GM12865 (cell line): Measurements from ENCODE around the gene DIP2B.
A peak's percentile ranks its signal among the peaks of the same experiment; 100 is the strongest.

ENCODE experiments used
- DNase-seq: peaks from one replicate; pipeline ENCODE4 v3.0.0; 2010; ENCODE audit warnings: low read depth
- H3K4me3 ChIP-seq: 2 replicates; pipeline ENCODE4 v1.5.1; 2011; ENCODE audit warnings: mild to moderate bottlenecking, low read depth, low read length, control low read depth
- CTCF ChIP-seq: IDR thresholded peaks from 2 replicates; pipeline ENCODE4 v1.5.1; 2011; ENCODE audit warnings: low read length, control low read depth, low read depth, inconsistent platforms; ENCODE audit not compliant: insufficient read depth; ENCODE audit errors: missing control alignments

The DIP2B gene

DNA sequence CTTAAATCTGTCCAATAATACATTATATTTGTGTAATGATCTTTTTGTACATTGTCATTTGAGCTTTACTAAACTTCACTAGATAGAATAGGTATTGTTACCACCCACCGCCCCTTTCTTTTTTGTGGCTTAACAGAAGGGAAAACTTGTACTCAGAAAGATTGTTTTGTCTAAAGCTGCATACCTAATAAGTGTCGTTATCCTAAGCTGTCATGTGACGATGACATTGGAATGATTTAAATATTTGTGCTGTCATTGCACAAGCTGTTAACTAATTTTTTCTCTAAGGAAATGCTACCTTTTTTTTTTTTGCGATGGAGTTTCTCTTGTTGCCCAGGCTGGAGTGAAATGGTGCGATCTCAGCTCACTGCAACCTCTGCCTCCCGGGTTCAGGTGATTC is 3.6 kb downstream of the DIP2B start:
- H3K4me3 ChIP-seq: no peak overlapping the region
- TF ChIP-seq CTCF: no peak
- DNase-seq: no peak

DNA sequence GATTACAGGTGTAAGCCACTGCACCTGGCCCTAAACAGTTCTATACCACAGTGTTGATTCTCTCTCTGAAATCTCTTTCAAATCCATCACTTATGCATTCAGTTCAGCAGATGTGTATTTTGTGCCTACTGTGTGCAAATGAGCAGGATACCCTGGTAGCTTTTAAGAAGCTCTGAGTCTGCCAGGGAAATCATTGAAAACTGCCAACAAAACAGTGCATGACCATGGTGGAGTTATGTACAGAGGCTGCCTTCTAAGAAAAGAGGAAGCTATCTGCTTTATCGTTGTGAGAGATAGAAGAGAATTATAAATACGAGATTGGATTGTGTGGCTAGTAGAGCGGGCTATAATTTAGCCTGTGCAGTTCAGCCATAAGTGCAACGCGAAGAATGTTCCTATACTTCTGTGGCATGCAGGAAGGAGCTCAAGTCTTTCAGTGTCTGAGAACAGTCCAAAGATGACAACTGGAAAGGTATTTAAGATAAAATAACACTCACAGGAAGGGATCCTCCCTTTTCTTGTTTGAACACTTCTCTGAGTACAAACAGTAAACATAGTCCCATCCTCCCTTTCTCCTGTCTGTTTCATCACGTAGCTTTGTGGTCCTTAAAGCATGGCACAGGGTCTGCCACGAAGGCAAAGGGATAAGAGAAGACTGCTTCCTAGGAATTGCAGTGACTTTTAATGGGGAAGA is 4.3 kb downstream of the DIP2B start:
- no peak for TF ChIP-seq CTCF
- no peak for DNase-seq
- H3K4me3 ChIP-seq: no peak overlapping the region

DNA sequence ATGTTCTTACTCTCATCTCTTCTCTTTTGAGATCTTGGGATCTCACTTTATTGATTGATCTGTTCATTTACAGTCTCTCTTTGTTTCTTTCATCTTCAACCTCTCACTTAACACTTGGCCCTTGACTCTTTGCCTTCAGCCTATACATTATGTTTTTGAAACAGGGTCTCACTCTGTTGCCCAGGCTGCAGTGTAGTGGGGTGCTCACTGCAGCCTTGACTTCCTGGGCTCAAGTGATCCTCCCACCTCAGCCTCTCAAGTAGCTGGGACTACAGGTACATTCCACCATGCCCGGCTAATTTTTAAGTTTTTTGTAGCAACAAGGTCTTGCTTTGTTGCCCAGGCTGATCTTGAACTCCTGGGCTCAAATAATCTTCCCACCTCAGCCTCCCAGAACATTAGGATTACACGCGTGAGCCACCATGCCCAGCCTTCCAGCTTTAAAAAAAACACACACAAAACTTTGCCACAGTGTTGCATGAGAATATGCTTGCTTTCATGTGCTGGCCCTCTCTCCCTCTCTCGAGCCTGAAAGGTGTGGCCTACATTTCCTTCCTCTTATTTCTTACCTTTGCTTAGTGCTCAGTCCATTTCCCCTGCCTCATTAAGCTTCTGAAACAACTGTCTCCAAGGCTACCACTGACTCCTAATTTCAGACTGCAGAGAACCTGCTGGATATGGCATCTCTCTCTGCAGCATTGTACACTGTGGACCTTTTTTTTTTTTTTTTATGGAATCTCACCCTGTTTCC is 9.9 kb downstream of the DIP2B start:
- TF ChIP-seq CTCF: no peak
- DNase-seq: peak; percentile 76
- no peak overlapping the region for H3K4me3 ChIP-seq

GRCh38 chr12:50515587-50515986 is 10.8 kb downstream of the DIP2B start:
- H3K4me3 ChIP-seq: no peak overlapping the region
- TF ChIP-seq CTCF: no peak
- DNase-seq: peak; percentile 19

DNA sequence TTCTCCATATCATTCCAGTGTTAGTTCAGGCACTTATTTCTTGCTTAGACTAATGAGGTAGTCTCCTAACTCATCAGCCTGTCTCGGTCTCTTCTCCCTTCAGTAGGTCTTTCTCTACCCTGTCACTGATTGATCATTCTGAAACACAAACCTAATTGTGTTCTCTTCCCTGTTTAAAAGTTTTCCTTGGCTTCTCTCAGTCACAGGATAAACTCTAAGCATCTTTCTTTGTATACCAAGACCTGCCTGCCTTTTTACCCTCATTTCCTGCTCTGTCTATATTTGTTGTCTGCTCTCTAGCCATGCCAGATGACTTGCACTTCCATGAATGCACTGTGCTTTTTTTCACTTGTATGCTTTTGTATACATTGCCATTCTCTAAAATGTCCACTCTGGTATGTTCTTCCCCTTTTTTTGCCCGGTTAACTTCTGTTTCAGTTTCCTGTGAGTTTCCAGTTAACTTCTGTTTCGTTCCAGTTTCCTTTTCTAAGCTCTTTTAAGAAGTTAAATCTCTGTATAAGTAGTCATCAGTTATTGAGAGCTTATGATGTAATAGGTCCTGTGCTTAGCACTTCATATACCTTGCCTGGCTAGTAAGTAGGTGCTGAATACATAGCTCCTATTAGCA is 12.8 kb downstream of the DIP2B start:
- peak overlapping the region; percentile 27 for H3K4me3 ChIP-seq
- DNase-seq: peak; percentile 84
- TF ChIP-seq CTCF: no peak

GRCh38 chr12:50518090-50518489 is 13.3 kb downstream of the DIP2B start:
- no peak for DNase-seq
- no peak overlapping the region for H3K4me3 ChIP-seq
- no peak for TF ChIP-seq CTCF

DNA sequence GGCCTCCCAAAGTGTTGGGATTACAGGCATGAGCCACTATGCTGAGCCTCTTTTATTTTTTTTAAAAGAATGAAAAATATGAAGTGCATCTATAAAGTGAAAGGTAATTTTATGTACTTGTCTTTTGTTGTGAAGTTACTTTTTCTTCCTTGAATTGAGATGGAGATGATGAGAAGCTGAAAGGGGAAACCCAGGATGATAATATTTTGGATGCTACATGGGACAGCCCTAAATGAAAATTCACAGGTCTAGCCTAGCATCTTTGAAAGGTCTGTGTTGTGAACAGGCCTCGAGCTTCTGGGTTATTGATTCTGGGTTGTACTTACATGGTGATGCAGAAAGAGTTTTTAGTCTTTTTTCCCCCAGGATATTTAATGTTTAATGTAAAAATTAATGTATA is 14.6 kb downstream of the DIP2B start:
- no peak for DNase-seq
- TF ChIP-seq CTCF: no peak

More for the DNA sequence above, 14.6 kb downstream of the DIP2B start:
- no peak overlapping the region for H3K4me3 ChIP-seq
